Lower leg skin (tissue), 3 donors: ENCODE measurements around the gene NCKAP5.

Source experiments
- POLR2A ChIP-seq, 2 donors: fragments of 450-650 bp; IDR thresholded peaks; one replicate each; pipeline ENCODE4 v1.6.1; 2016 to 2017; ENCODE audit warnings: antibody characterized with exemption in 2 of 2, mild to moderate bottlenecking in 1 of 2, moderate library complexity in 1 of 2
- TF ChIP-seq, protein P1 (sequence below), 3 donors: fragments of 450-650 bp; IDR thresholded peaks; one replicate each; pipeline ENCODE4 v1.5.1; 2016; ENCODE audit warnings: antibody characterized with exemption in 3 of 3, mild to moderate bottlenecking in 3 of 3, moderate library complexity in 2 of 3

DNA sequence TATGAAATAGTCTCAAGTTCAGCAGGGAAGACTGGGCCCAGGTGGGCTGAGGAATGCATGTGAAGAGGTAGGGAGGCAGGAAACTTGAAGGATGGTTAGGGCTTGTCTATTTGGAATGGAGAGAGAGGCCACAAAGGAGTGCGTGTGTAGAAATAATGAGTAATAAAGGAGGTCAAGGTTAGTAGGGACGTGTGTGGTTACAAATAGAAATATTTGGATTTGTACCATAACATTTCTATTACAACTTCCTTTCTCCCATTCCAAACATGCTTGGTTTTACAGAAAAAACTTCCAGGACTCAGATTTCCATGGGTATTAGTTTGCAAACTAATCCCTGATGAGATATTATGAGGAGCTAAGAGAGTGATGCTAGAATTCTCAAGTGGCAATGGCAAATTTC is 280.6 kb downstream of the NCKAP5 start:
- TF ChIP-seq, protein P1, sequence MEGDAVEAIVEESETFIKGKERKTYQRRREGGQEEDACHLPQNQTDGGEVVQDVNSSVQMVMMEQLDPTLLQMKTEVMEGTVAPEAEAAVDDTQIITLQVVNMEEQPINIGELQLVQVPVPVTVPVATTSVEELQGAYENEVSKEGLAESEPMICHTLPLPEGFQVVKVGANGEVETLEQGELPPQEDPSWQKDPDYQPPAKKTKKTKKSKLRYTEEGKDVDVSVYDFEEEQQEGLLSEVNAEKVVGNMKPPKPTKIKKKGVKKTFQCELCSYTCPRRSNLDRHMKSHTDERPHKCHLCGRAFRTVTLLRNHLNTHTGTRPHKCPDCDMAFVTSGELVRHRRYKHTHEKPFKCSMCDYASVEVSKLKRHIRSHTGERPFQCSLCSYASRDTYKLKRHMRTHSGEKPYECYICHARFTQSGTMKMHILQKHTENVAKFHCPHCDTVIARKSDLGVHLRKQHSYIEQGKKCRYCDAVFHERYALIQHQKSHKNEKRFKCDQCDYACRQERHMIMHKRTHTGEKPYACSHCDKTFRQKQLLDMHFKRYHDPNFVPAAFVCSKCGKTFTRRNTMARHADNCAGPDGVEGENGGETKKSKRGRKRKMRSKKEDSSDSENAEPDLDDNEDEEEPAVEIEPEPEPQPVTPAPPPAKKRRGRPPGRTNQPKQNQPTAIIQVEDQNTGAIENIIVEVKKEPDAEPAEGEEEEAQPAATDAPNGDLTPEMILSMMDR (IDR thresholded peaks at IDR 0.05): no peak
- no peak for TF ChIP-seq POLR2A (IDR thresholded peaks at IDR 0.05)
